Trophoblast cell (in vitro differentiated cells and primary cell): ENCODE data around the gene TAP2.
"Not testable (repeated sequence)": the region's sequence is repeated elsewhere in the genome, so short reads cannot be mapped to it uniquely, and the experiment has no call there.

Experiments used
- DNase-seq, 2 donors: peaks; one replicate each; pipeline ENCODE4 v3.0.0-alpha.2; 2016
- H2AFZ ChIP-seq: 2 replicates; pipeline ENCODE4 v1.6.1; 2013; ENCODE audit warnings: low read length, moderate library complexity, mild to moderate bottlenecking; ENCODE audit not compliant: insufficient read depth, poor library complexity
- H2AK5ac ChIP-seq: 2 replicates; pipeline ENCODE4 v1.6.1; 2013; ENCODE audit warnings: mild to moderate bottlenecking, low read length
- H2BK120ac ChIP-seq: 2 replicates; pipeline ENCODE4 v1.6.1; 2013; ENCODE audit warnings: low read length, mild to moderate bottlenecking, moderate library complexity; ENCODE audit not compliant: insufficient read depth, poor library complexity
- H2BK12ac ChIP-seq: 2 replicates; pipeline ENCODE4 v1.6.1; 2013; ENCODE audit warnings: mild to moderate bottlenecking, low read length, moderate library complexity
- H2BK5ac ChIP-seq: 2 replicates; pipeline ENCODE4 v1.6.1; 2013; ENCODE audit warnings: low read length, low read depth, moderate library complexity, mild to moderate bottlenecking; ENCODE audit not compliant: poor library complexity
- H3K14ac ChIP-seq: 2 replicates; pipeline ENCODE4 v1.6.1; 2013; ENCODE audit warnings: mild to moderate bottlenecking, low read length
- H3K18ac ChIP-seq: 2 replicates; pipeline ENCODE4 v1.6.1; 2013; ENCODE audit warnings: mild to moderate bottlenecking, low read length
- H3K23ac ChIP-seq: 2 replicates; pipeline ENCODE4 v1.6.1; 2013; ENCODE audit warnings: low read length
- H3K27ac ChIP-seq: 2 replicates; pipeline ENCODE4 v1.5.1; 2013; ENCODE audit warnings: low read depth, mild to moderate bottlenecking, inconsistent platforms, low read length, moderate library complexity
- H3K27me3 ChIP-seq: 2 replicates; pipeline ENCODE4 v1.6.1; 2013; ENCODE audit warnings: inconsistent platforms, mild to moderate bottlenecking, low read length, moderate library complexity; ENCODE audit not compliant: insufficient read depth
- H3K36me3 ChIP-seq, 2 experiments: 1 replicate in 1 of 2; 2 replicates in 1 of 2; pipeline ENCODE4 v1.6.1; 2013; ENCODE audit warnings: low read length in 2 of 2, mild to moderate bottlenecking in 2 of 2, moderate library complexity in 1 of 2; ENCODE audit not compliant: insufficient read depth in 2 of 2, control insufficient read depth in 1 of 2
- H3K4ac ChIP-seq: 2 replicates; pipeline ENCODE4 v1.6.1; 2013; ENCODE audit warnings: low read depth, mild to moderate bottlenecking, low read length, moderate library complexity
- H3K4me1 ChIP-seq, 2 experiments: 1 replicate in 1 of 2; 2 replicates in 1 of 2; pipeline ENCODE4 v1.6.1; 2013; ENCODE audit warnings: low read length in 2 of 2, mild to moderate bottlenecking in 2 of 2, moderate library complexity in 1 of 2; ENCODE audit not compliant: insufficient read depth in 2 of 2, control insufficient read depth in 1 of 2
- H3K4me2 ChIP-seq: 2 replicates; pipeline ENCODE4 v1.6.1; 2013; ENCODE audit warnings: inconsistent platforms, mild to moderate bottlenecking, low read length, moderate library complexity
- H3K4me3 ChIP-seq: 2 replicates; pipeline ENCODE4 v1.5.1; 2013; ENCODE audit warnings: mild to moderate bottlenecking, low read depth, low read length, inconsistent platforms
- H3K79me1 ChIP-seq: one replicate; pipeline ENCODE4 v1.6.1; 2013; ENCODE audit warnings: low read length
- H3K79me2 ChIP-seq: 2 replicates; pipeline ENCODE4 v1.6.1; 2013; ENCODE audit warnings: low read length, mild to moderate bottlenecking; ENCODE audit not compliant: control insufficient read depth, insufficient read depth, poor library complexity
- H3K9ac ChIP-seq: 2 replicates; pipeline ENCODE4 v1.6.1; 2013; ENCODE audit warnings: mild to moderate bottlenecking, low read length
- H3K9me3 ChIP-seq: 2 replicates; pipeline ENCODE4 v1.6.1; 2013; ENCODE audit warnings: low read depth, mild to moderate bottlenecking, control low read depth, inconsistent platforms, low read length; ENCODE audit not compliant: insufficient read depth
- H4K12ac ChIP-seq: 2 replicates; pipeline ENCODE4 v1.6.1; 2013; ENCODE audit warnings: low read depth, mild to moderate bottlenecking, low read length, moderate library complexity
- H4K8ac ChIP-seq: 2 replicates; pipeline ENCODE4 v1.6.1; 2013; ENCODE audit warnings: low read depth, mild to moderate bottlenecking, low read length, moderate library complexity
- H4K91ac ChIP-seq: one replicate; pipeline ENCODE4 v1.6.1; 2013; ENCODE audit warnings: low read depth, mild to moderate bottlenecking, low read length, moderate library complexity
- WGBS: extraction: QIAGEN DNeasy Blood & Tissue Kit; methylation state at CpG from one replicate; pipeline ENCODE4 v1.1.7; 2013; ENCODE audit warnings: missing lambda C conversion rate; ENCODE audit not compliant: insufficient read length, insufficient coverage; ENCODE audit errors: extremely low coverage; 5-methylcytosine and 5-hydroxymethylcytosine counted together

Gene TAP2

GRCh38 chr6:32883789-32884188, 45.2 kb upstream of the TAP2 start:
- Histone ChIP-seq H2BK120ac (no peak overlapping the region), H3K27ac (no peak overlapping the region), H3K4me2 (no peak overlapping the region), H3K23ac (no peak overlapping the region), H4K8ac (no peak overlapping the region), H3K79me1 (no peaks in the 10 kb centered on the region), H3K14ac (no peak overlapping the region), H3K36me3 (no peaks in the 10 kb centered on the region), H3K4me3 (no peak overlapping the region), H3K4me1 (no peaks in the 10 kb centered on the region), H2BK12ac (no peak overlapping the region), H3K18ac (no peak overlapping the region), H3K9ac (no peak overlapping the region), H3K4ac (no peak overlapping the region), H4K91ac (no peak overlapping the region), H2AFZ (no peak overlapping the region), H2AK5ac (no peak overlapping the region), H3K79me2 (no peaks in the 10 kb centered on the region), H2BK5ac (no peak overlapping the region), H3K27me3 (no peaks in the 10 kb centered on the region), H3K9me3 (no peaks in the 10 kb centered on the region), H4K12ac (no peak overlapping the region)
- no CpG with 5 or more reads among the region's 5 CpGs for WGBS
- peak in 1 of 2 donors; percentile 23 for DNase-seq

- H3K4ac ChIP-seq = no peak overlapping the region
- no peak overlapping the region for H2AK5ac ChIP-seq
- H2BK5ac ChIP-seq = no peak overlapping the region
- no peak overlapping the region for H2BK12ac ChIP-seq
- no peak overlapping the region for H2AFZ ChIP-seq
- no peaks in the 10 kb centered on the region for H3K4me1 ChIP-seq
- no CpG with 5 or more reads among the region's 1 CpG for WGBS
- no peak overlapping the region for H3K27ac ChIP-seq
- H3K36me3 ChIP-seq = no peaks in the 10 kb centered on the region
- H3K79me1 ChIP-seq = no peaks in the 10 kb centered on the region
- DNase-seq = no peak
- H3K9me3 ChIP-seq = no peaks in the 10 kb centered on the region
- no peak overlapping the region for H4K8ac ChIP-seq
- H3K18ac ChIP-seq = no peak overlapping the region
- H3K9ac ChIP-seq = no peak overlapping the region
- no peaks in the 10 kb centered on the region for H3K79me2 ChIP-seq
- no peak overlapping the region for H3K23ac ChIP-seq
- no peak overlapping the region for H4K12ac ChIP-seq
- no peaks in the 10 kb centered on the region for H3K27me3 ChIP-seq
- H3K4me2 ChIP-seq = no peak overlapping the region
- no peak overlapping the region for H2BK120ac ChIP-seq
- H3K4me3 ChIP-seq = no peak overlapping the region
- H4K91ac ChIP-seq = no peak overlapping the region
- H3K14ac ChIP-seq = no peak overlapping the region
Measured at GRCh38 chr6:32882879-32883250, 44.3 kb upstream of the TAP2 start.

GRCh38 chr6:32880962-32881361, 42.4 kb upstream of the TAP2 start:
- H2AK5ac ChIP-seq, DNase-seq: not testable (repeated sequence)

GRCh38 chr6:32879691-32880090, 41.2 kb upstream of the TAP2 start:
- no peak overlapping the region for H2BK120ac ChIP-seq
- no peak overlapping the region for H3K9ac ChIP-seq
- no peak overlapping the region for H4K12ac ChIP-seq
- no peak overlapping the region for H2AK5ac ChIP-seq
- H3K27ac ChIP-seq = no peak overlapping the region
- no peak overlapping the region for H3K4me2 ChIP-seq
- no peak overlapping the region for H4K91ac ChIP-seq
- no peaks in the 10 kb centered on the region for H3K4me1 ChIP-seq
- no peaks in the 10 kb centered on the region for H3K79me1 ChIP-seq
- H3K18ac ChIP-seq = no peak overlapping the region
- WGBS = no CpG with 5 or more reads among the region's 35 CpGs
- H2AFZ ChIP-seq = no peak overlapping the region
- DNase-seq = no peak
- H3K79me2 ChIP-seq = no peaks in the 10 kb centered on the region
- no peaks in the 10 kb centered on the region for H3K27me3 ChIP-seq
- no peak overlapping the region for H3K23ac ChIP-seq
- no peak overlapping the region for H2BK12ac ChIP-seq
- no peaks in the 10 kb centered on the region for H3K36me3 ChIP-seq
- H4K8ac ChIP-seq = no peak overlapping the region
- H3K4me3 ChIP-seq = no peak overlapping the region
- H2BK5ac ChIP-seq = no peak overlapping the region
- H3K9me3 ChIP-seq = no peaks in the 10 kb centered on the region
- H3K14ac ChIP-seq = no peak overlapping the region
- no peak overlapping the region for H3K4ac ChIP-seq

More at GRCh38 chr6:32880962-32881361, 42.4 kb upstream of the TAP2 start:
- H2BK120ac ChIP-seq, H3K4me2 ChIP-seq, H3K36me3 ChIP-seq, H3K4me3 ChIP-seq, H3K9ac ChIP-seq, H4K8ac ChIP-seq, H3K18ac ChIP-seq, H3K14ac ChIP-seq, H4K91ac ChIP-seq, H3K23ac ChIP-seq, H3K4me1 ChIP-seq, H3K4ac ChIP-seq, H3K27me3 ChIP-seq, H3K79me1 ChIP-seq, H2BK5ac ChIP-seq, H3K27ac ChIP-seq, H3K79me2 ChIP-seq, H4K12ac ChIP-seq, H3K9me3 ChIP-seq, H2AFZ ChIP-seq, H2BK12ac ChIP-seq: not testable (repeated sequence)
- WGBS = no CpG with 5 or more reads among the region's 3 CpGs
